K562 (cell line): ENCODE measurements around the gene CD109. TPM values are rescaled to one million over a fixed set of nuclear protein-coding genes. Genes with fewer than 3 reads are reported as not detected.

Source experiments
- ELK3 ChIP-seq: fragments of 450-650 bp; formaldehyde crosslinking; IDR thresholded peaks from 2 replicates; pipeline ENCODE4 v1.4.0; 2020; ENCODE audit warnings: mild to moderate bottlenecking
- HBP1 ChIP-seq: fragments of 450-650 bp; formaldehyde crosslinking; IDR thresholded peaks from 2 replicates; pipeline ENCODE4 v1.4.0; 2022; ENCODE audit warnings: missing genetic modification characterization
- TFAP4 ChIP-seq: sonication (generic); formaldehyde crosslinking; IDR thresholded peaks from 2 replicates; pipeline ENCODE4 v1.8.0; 2022; ENCODE audit warnings: missing genetic modification reagents, mild to moderate bottlenecking, moderate library complexity, borderline replicate concordance
- USF1 ChIP-seq: sonication (generic); formaldehyde crosslinking; IDR thresholded peaks from 2 replicates; pipeline ENCODE4 v1.9.0; 2022; ENCODE audit warnings: mild to moderate bottlenecking, missing genetic modification reagents
- ZNF324 ChIP-seq: fragments of 250-450 bp; sonication (Bioruptor Pico); IDR thresholded peaks from 2 replicates; pipeline ENCODE4 v1.4.0; 2020; ENCODE audit warnings: mild to moderate bottlenecking
- polyA plus RNA-seq, 8 experiments: library from polyadenylated mRNA; depleted of rRNA in 4 of 8; stranded (reverse) in 5 of 8; unstranded in 3 of 8; fragments of >200 nt; fragmentation: Nextera tagmentation in 2 of 8; fragmentation: Illumina TruSeq in 1 of 8; extraction: Ambion mirVana in 2 of 8; extraction: Trizol in 1 of 8; gene quantifications; 2 replicates each; pipeline versions ENCODE4 v1.2.1 to v1.2.3, GENCODE V29; 2011 to 2014; ENCODE audit warnings: inconsistent platforms in 1 of 8, missing spikeins in 1 of 8
- total RNA-seq, 7 experiments: library from RNA; depleted of rRNA in 6 of 7; stranded (reverse); fragments of >200 nt in 6 of 7; fragmentation: Illumina TruSeq in 2 of 7; extraction: Trizol in 2 of 7; gene quantifications; 2 replicates each; pipeline versions ENCODE4 v1.2.1 to v1.2.3, GENCODE V29; 2011 to 2021; ENCODE audit warnings: low replicate concordance in 1 of 7

Gene CD109
- total and polyA plus RNA-seq, 9 of the 15 experiments (the other 6 are each of a cell fraction or from before 2014, with no cell fraction given), result under 0.01 to 0.22 (median 0.11) TPM

GRCh38 chr6:73802366-73802765, 106.4 kb downstream of the CD109 start (continued):
- TF ChIP-seq HBP1 (no peak), TFAP4 (CRISPR knock-in tag) (no peak), USF1 (CRISPR knock-in tag) (no peak), ZNF324 (CRISPR knock-in tag) (no peak), ELK3 (CRISPR knock-in tag) (no peak)
